Measurements from ENCODE around the gene IGSF9.

The IGSF9 gene

GRCh38 chr1:159945483-159946241 lies at the start of gene IGSF9:
Gene IGSF9, minus strand, starts transcription at chr1:159945613. Its CDS starts 2,159 bp downstream, at chr1:159943454.
- DNase-seq, result peak; percentile 91

- DNase-seq, result no peak
Observed at GRCh38 chr1:159994896-159995295, 49.5 kb upstream of the IGSF9 start.

- no peak for DNase-seq
Observed at GRCh38 chr1:159993911-159994310, 48.5 kb upstream of the IGSF9 start.

DNA sequence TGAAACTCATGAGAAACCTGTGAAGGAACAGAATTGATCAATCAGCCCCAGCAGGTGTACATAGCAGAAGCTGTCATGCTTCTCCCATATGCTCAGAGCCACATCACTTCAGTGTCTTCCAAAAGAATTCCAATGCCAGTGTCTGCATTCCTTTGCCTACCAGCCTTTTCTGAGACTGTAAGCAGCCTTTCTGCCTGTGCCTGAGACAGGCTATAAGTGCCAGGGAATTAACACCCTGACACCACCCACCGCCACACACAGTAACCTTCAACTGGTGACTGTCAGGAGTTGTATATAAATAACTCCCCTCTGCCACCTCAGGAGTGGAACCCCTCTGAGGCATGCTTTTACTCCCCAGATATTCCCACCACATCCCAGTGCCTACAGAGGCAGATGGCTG lies 46.7 kb upstream of the IGSF9 start:
- no peak for DNase-seq

- no peak for DNase-seq
Observed at GRCh38 chr1:159991513-159991912, 46.1 kb upstream of the IGSF9 start.

GRCh38 chr1:159990005-159990404 lies 44.6 kb upstream of the IGSF9 start:
- DNase-seq, result no peak

DNA sequence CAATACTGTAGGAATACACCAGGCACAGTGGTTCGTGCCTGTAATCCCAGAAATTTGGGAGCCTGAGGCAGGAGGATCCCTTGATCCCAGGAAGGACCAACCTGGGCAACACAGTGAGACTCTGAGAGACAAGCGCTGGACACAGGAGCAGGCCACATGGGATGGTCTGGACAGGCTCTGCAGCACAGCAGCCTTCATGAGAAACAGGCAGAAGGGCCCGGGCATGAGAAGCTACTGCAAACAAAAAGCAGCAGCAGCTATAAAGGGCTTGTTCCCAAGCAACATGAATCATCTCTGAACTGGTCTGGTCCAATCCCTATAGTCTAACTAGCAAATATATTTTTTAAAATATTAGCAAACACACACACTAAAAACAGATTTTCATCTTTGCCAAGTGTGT lies 44.2 kb upstream of the IGSF9 start:
- no peak for DNase-seq

GRCh38 chr1:159988006-159988405 lies 42.6 kb upstream of the IGSF9 start:
- DNase-seq, result no peak

DNA sequence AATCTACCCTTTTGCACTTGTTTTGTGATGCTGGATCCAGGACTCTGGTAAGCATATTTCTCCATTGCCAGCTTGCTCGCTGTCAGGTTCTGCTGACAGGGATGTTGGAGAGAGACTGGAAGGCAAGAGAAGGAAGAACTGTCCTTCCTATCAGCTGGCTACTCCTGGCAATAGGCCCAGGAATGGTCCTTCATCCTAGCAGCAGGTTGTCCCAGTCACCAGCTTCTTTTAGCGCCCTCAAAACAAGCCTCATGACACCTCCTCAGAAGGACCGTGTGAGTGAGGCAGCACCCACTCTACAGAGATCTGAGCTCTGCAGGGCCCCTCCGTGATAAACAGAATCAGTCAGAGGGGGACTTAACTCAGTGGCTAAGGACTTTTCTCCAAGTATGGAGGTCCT lies 41.8 kb upstream of the IGSF9 start:
- DNase-seq, result no peak

DNA sequence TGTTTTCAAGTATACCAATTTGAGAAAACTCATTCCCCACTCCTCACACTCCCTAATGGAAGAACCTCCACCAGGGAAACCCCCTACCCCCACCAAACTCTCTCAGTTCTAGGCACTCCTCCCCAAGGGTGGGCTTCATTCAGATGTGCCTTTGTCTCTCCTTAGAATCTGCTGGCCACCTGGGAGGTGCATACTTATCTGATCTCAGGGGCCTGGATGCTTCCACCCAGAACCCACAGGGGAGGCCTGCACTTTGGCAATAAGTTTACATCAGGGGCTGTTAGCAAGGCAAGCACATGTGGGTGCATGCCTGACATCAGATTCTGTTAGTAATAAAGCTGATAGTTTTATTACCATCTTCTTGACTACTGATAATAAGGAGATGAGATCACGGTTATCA lies 41.1 kb upstream of the IGSF9 start:
- DNase-seq, result no peak

- no peak for DNase-seq
Observed at GRCh38 chr1:159986093-159986492, 40.7 kb upstream of the IGSF9 start.

DNA sequence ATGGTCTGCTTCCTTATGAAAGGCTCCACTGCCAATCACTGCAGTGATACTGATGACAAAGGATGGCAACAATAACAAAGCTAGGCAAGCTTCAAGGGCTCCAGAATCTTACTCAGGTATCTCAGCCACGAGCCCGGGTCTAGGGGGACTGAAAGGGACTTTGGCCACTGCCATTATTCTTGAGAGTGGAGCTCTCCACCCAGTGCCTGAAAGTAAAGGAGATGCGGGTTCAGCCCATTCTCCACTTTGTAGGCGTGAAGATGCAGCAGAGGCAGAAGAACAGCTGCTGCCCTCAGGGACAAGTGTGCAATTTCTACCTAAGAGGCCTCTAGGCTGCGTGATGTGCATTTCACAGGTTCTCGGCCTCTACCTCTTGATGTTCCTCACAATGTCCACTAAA lies 40.1 kb upstream of the IGSF9 start:
- no peak for DNase-seq

GRCh38 chr1:159983681-159984080 lies 38.3 kb upstream of the IGSF9 start:
- no peak for DNase-seq

DNA sequence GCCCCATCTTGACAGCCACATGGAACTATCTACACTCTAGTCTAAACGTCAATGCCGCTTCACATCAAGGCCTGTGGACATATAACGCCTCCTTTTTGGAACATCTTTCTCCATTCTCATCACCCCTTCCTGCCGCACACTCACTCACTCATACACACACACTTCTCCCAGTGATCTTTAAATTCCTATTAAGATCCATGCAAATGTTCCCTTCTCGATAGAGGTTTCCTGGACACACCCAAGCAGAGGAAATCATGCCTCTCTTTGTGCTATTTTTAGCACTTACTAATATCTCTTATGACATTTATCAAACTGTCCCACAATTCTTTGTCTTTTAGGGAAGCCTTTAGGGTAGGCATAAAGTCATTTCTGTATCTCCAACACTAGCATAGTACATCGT lies 36.9 kb upstream of the IGSF9 start:
- DNase-seq, result no peak

DNA sequence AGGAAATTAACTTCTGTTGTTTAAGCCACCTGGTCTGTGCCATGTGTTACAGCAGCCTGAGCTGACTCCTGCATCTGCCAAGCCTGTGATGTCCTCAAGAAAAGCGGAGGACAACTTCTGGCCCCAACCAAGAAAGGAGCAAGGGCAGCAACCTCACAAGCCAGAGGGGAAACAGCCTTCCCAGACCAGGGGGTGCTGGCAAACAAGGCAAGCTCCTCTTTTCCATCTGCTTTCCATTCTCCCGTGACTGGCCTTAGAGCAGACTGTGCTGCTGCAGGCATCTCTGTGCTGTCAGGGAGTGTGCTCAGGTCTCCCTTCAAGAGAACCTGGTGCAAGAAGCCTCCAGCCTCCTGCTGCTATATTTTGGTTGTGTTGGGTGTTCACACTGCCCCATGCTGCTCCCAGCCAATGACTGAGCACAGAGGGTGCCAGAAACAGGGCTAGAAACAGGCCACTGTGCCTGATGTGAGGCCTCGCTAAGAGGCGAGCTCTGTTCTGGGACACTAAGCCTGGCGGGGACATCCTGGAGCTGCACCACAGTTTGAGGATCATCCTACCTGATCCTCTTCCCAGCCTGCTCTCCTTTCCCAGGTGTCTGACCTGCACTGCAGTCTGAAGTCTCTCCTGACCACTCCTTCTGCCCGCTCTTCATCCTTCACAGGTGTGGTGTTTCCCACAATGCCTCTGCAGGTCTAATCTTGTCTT lies 36.1 kb upstream of the IGSF9 start:
- DNase-seq, result no peak

DNA sequence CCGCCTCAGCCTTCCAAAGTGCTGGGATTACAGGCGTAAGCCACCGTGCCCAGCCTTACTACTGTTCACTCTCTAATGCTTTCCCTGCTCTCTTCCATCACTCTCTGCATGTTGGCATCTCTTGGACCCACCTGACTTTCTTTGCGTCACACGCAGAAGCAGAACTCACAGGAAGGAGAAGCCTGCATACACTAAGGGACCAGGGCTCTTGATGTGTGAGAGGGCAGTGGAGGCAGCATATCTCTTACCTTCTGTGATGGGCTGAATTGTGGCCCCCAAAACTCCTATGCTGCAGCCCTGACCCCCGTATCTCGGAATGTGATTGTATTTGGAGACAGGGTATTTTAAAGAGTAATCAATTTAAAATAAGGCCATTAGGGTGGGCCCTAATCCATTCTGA lies 35.4 kb upstream of the IGSF9 start:
- no peak for DNase-seq

- DNase-seq, result no peak
Observed at GRCh38 chr1:159980076-159980475, 34.7 kb upstream of the IGSF9 start.

DNA sequence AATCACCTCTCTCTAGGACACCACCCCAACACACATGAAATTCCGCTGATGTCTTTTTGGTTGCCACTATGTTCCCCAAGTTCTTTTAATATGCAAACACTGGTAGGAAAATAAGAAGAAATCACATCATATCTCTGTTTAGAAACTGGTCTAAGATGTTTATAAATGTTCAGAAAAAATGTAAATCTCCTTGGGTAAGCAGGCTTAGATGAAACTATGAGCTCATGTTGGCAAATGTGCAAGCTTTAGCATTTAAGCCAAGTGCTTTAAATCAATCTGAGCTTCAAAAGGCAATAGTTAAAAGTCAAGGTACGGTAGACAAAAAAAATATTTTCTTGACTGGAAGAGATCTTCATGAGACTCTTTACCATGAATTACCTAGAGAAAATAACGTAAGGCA lies 33.8 kb upstream of the IGSF9 start:
- no peak for DNase-seq

DNA sequence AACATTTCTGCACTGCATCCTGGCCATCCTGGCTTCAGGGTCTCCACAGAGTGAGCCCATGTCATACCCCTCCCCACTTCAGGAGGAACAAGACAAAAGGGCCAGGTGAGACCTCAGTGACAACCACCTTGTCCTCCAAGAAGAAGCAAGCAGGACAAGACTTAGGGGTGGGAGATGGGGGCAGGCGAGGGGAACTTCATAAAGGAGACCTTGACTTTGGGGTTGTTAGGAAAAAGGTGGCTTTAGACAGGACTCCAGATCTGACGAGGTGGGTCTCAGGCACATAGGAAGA lies 32.6 kb upstream of the IGSF9 start:
- DNase-seq, result no peak

- no peak for DNase-seq
Observed at GRCh38 chr1:159977364-159978106, 32.1 kb upstream of the IGSF9 start.

GRCh38 chr1:159974350-159974965 lies 29.0 kb upstream of the IGSF9 start:
- no peak for DNase-seq

GRCh38 chr1:159973350-159973940 lies 28.0 kb upstream of the IGSF9 start:
- DNase-seq, result no peak

All from left hindlimb (tissue), 1 donor.